Astrocyte (in vitro differentiated cells and primary cell): ENCODE results near the gene KEAP1.

Experiments used
- CTCF ChIP-seq: IDR thresholded peaks from 2 replicates; pipeline ENCODE4 v1.5.1; 2011; ENCODE audit warnings: low read depth, mild to moderate bottlenecking, inconsistent platforms, low read length, moderate library complexity; ENCODE audit not compliant: insufficient read depth
- EZH2 ChIP-seq: IDR thresholded peaks from 2 replicates; pipeline ENCODE4 v1.6.1; 2012; ENCODE audit warnings: mild to moderate bottlenecking, low read length, inconsistent platforms; ENCODE audit not compliant: insufficient read depth

- TF ChIP-seq CTCF = no peak
- no peak for TF ChIP-seq EZH2
These were observed 28.1 kb downstream of the KEAP1 start for GRCh38 chr19:10474962-10475451.
